Bone marrow (tissue), 2 donors: ENCODE results near the gene TINAG.

Experiments used
- DNase-seq, 2 donors: peaks; one replicate each; lab custom pipeline; 2025; lab: John Stamatoyannopoulos, UW

Gene TINAG

GRCh38 chr6:54308289-54308985 is at the start of gene TINAG:
Gene TINAG, plus strand, starts transcription at chr6:54308441. Its CDS starts 110 bp downstream, at chr6:54308551.
- DNase-seq = no peak

GRCh38 chr6:54260025-54260424 is 48.2 kb upstream of the TINAG start:
- no peak for DNase-seq

- no peak for DNase-seq
Observed at GRCh38 chr6:54262499-54262898, 45.7 kb upstream of the TINAG start.

- DNase-seq = no peak
Observed at GRCh38 chr6:54262971-54263370, 45.3 kb upstream of the TINAG start.

GRCh38 chr6:54264581-54265272 is 43.5 kb upstream of the TINAG start:
- no peak for DNase-seq

- no peak for DNase-seq
Observed at GRCh38 chr6:54266400-54266923, 41.8 kb upstream of the TINAG start.

GRCh38 chr6:54267798-54268197 is 40.4 kb upstream of the TINAG start:
- no peak for DNase-seq

GRCh38 chr6:54273214-54273820 is 34.9 kb upstream of the TINAG start:
- DNase-seq = no peak

GRCh38 chr6:54274383-54274782 is 33.9 kb upstream of the TINAG start:
- no peak for DNase-seq

GRCh38 chr6:54282186-54282585 is 26.1 kb upstream of the TINAG start:
- DNase-seq = no peak

GRCh38 chr6:54284161-54284860 is 23.9 kb upstream of the TINAG start:
- no peak for DNase-seq

GRCh38 chr6:54285595-54285994 is 22.6 kb upstream of the TINAG start:
- DNase-seq = no peak

- no peak for DNase-seq
Observed at GRCh38 chr6:54286141-54286540, 22.1 kb upstream of the TINAG start.

GRCh38 chr6:54288474-54288873 is 19.8 kb upstream of the TINAG start:
- DNase-seq = no peak

GRCh38 chr6:54289426-54289825 is 18.8 kb upstream of the TINAG start:
- no peak for DNase-seq

GRCh38 chr6:54291146-54291545 is 17.1 kb upstream of the TINAG start:
- DNase-seq = no peak

GRCh38 chr6:54291738-54292137 is 16.5 kb upstream of the TINAG start:
- DNase-seq = no peak

- DNase-seq = no peak
Observed at GRCh38 chr6:54294965-54295532, 13.2 kb upstream of the TINAG start.

GRCh38 chr6:54299542-54300269 is 8.5 kb upstream of the TINAG start:
- DNase-seq = no peak

GRCh38 chr6:54301770-54302169 is 6.5 kb upstream of the TINAG start:
- no peak for DNase-seq

GRCh38 chr6:54307439-54307910 is 766 bp upstream of the TINAG start:
- no peak for DNase-seq
